Measurements from ENCODE around the gene CLDN7. TPM values are rescaled to one million over a fixed set of nuclear protein-coding genes. Genes with fewer than 3 reads are reported as not detected.

Gene CLDN7
- total and polyA plus RNA-seq, 2 donors from 2014 or later = 119 to 233 TPM

DNA sequence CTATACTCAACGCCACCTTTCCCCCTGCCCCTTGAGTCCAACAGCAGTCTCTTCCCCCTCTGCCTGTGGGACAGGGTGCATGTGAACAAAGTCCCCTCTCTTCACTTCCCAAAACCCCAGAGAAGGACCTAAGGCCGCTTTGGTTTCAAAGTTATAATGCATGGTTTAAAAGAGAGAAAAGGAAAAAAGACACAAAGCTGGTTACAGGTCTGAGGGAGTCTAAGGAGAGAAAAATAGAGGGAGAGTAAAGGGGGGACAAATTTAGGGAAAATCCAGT is 18.9 kb downstream of the CLDN7 start:
- no peak for FAIRE-seq
- H3K4me3 ChIP-seq (ENCODE audit: low read length in 3 of 3) = peak overlapping the region; percentile 71 to 99 (median 86)
- intact Hi-C loops (cut with DNase I) = no loop called here
- peaks cover 14 to 26% (median 22%) of the 10 kb centered on the region in 3 donors for H3K36me3 ChIP-seq (ENCODE audit: control insufficient read depth in 2 of 3, insufficient read depth in 3 of 3, low read length in 3 of 3)
- H3K9me3 ChIP-seq (ENCODE audit: control insufficient read depth in 2 of 3, insufficient read depth in 1 of 3, low read length in 3 of 3) = no peaks in the 10 kb centered on the region
- H3K27ac ChIP-seq (ENCODE audit: low read depth in 2 of 2, low read length in 2 of 2) = peak overlapping the region; percentile 97 to 99
- no peaks in the 10 kb centered on the region for H3K27me3 ChIP-seq (ENCODE audit: control insufficient read depth, insufficient read depth, low read length)
- peak overlapping the region; percentile 71 to 97 (median 89) for H3K9ac ChIP-seq (ENCODE audit: low read length in 3 of 3)
- TF ChIP-seq, protein P1, sequence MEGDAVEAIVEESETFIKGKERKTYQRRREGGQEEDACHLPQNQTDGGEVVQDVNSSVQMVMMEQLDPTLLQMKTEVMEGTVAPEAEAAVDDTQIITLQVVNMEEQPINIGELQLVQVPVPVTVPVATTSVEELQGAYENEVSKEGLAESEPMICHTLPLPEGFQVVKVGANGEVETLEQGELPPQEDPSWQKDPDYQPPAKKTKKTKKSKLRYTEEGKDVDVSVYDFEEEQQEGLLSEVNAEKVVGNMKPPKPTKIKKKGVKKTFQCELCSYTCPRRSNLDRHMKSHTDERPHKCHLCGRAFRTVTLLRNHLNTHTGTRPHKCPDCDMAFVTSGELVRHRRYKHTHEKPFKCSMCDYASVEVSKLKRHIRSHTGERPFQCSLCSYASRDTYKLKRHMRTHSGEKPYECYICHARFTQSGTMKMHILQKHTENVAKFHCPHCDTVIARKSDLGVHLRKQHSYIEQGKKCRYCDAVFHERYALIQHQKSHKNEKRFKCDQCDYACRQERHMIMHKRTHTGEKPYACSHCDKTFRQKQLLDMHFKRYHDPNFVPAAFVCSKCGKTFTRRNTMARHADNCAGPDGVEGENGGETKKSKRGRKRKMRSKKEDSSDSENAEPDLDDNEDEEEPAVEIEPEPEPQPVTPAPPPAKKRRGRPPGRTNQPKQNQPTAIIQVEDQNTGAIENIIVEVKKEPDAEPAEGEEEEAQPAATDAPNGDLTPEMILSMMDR (IDR thresholded peaks at IDR 0.05; ENCODE audit: borderline replicate concordance, extremely low read depth, insufficient read depth) = no peak
- H3K4me1 ChIP-seq (ENCODE audit: control insufficient read depth in 2 of 3, insufficient read depth in 2 of 3, low read depth in 1 of 3, low read length in 3 of 3) = peaks cover 7 to 23% (median 20%) of the 10 kb centered on the region in 3 donors
- DNase-seq = no peak

DNA sequence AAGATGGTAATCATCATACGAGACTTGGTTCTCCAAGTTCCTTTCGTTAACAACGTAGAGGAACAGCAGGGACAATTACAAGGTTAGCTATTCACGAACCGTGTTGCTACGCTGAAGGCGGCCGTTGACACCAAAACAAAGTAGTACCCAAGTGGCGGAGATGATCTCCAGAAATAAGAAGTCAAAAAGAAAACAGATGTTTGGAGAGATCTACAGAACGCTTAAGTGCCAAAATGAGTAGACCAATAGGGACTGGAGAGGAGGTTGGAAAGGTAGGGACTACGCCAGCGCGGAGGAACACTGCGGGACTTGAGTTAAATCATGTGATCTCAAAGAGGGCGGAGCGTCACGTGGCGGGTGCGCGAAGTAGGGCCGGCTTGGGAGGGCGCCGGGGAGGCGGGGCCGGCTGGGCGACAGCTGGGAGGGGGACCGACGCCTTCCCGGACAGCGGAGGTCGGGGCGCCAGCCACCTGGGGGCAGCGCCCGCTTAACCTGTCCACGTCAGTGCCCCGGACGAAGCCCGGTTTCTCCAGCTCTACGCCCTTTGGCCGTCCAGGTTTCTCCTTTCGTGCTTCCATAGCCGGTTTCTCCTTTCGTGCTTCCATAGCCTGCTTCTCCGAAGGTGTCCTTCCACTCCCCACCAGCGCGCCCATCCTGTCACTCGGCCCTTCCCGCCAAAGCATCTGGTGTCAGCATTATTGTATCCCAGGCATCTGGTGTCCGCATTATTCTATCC is 19.4 kb downstream of the CLDN7 start:
- Histone ChIP-seq H3K27ac (ENCODE audit: low read depth in 2 of 2, low read length in 2 of 2) (peak overlapping the region; percentile 97 to 99), H3K36me3 (ENCODE audit: control insufficient read depth in 2 of 3, insufficient read depth in 3 of 3, low read length in 3 of 3) (peaks cover 14 to 26% (median 22%) of the 10 kb centered on the region in 3 donors), H3K4me3 (ENCODE audit: low read length in 3 of 3) (peak overlapping the region; percentile 71 to 99 (median 86)), H3K9me3 (ENCODE audit: control insufficient read depth in 2 of 3, insufficient read depth in 1 of 3, low read length in 3 of 3) (no peaks in the 10 kb centered on the region), H3K9ac (ENCODE audit: low read length in 3 of 3) (peak overlapping the region; percentile 71 to 97 (median 89)), H3K4me1 (ENCODE audit: control insufficient read depth in 2 of 3, insufficient read depth in 2 of 3, low read depth in 1 of 3, low read length in 3 of 3) (peaks cover 7 to 23% (median 20%) of the 10 kb centered on the region in 3 donors), H3K27me3 (ENCODE audit: control insufficient read depth, insufficient read depth, low read length) (no peaks in the 10 kb centered on the region)
- intact Hi-C loops (cut with DNase I) = no loop called here
- TF ChIP-seq, protein P1 (IDR thresholded peaks at IDR 0.05; ENCODE audit: borderline replicate concordance, extremely low read depth, insufficient read depth) = no peak
- FAIRE-seq = no peak
- peak; percentile 96 to 99 (median 98) for DNase-seq

DNA sequence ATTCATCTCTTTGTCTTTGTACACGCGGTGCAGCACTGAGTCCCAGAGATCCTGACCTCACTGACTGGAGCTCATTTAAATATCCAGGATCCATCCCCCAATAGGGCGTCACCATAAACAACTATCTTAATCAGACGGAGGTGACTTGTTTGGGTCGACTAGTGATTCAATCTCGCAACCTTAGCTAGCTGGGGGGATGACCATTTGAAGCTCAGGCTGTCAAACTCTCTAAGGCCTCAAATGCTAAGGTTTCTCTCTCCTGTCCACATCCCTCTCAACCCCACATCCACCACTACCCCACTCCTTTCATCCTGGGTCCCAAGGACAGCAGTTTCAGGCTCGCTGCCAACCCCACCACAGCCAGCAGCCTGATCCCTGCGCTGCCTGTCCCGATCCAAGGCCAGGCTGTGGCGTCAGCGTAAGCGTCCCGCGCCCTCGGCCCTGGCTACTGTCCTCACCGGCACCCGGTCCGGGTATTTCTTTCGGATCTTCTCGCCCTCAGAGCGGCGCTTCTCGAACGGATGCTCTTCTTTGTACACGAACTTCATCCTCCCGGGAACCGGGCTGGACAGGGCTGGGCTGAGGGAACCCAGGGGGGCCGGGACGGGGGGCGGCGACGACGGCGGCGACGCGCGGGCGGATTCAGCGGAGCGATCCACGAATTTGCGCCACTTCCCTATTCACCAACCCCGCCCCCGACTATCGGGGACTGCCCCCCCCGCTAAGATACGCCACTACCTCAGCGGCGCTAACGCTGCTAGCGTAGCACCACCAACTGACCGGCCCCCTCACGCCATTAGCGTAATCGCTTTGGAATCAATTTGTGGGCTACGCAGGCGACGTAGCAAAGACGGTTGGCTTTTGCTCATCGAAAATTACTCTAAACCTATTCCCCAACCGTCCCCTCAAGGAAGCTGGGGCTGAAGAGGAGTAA is 20.2 kb downstream of the CLDN7 start, which contains the start of gene GABARAP:
Gene GABARAP (minus strand): TSS at position 667 of the 934 bp plus-strand sequence. CDS start 119 bp downstream, at position 548.
- intact Hi-C loops (cut with DNase I) = no loop called here
- Histone ChIP-seq H3K9me3 (ENCODE audit: control insufficient read depth in 2 of 3, insufficient read depth in 1 of 3, low read length in 3 of 3) (no peaks in the 10 kb centered on the region), H3K27ac (ENCODE audit: low read depth in 2 of 2, low read length in 2 of 2) (peak within 1 kb of the TSS; percentile 97 to 99), H3K9ac (ENCODE audit: low read length in 3 of 3) (peak within 1 kb of the TSS; percentile 89 to 100 (median 97)), H3K4me3 (ENCODE audit: low read length in 3 of 3) (peak within 1 kb of the TSS; percentile 86 to 99 (median 99)), H3K36me3 (ENCODE audit: control insufficient read depth in 2 of 3, insufficient read depth in 3 of 3, low read length in 3 of 3) (peaks cover 14 to 26% (median 22%) of the 10 kb centered on the region in 3 donors), H3K27me3 (ENCODE audit: control insufficient read depth, insufficient read depth, low read length) (no peaks in the 10 kb centered on the region), H3K4me1 (ENCODE audit: control insufficient read depth in 2 of 3, insufficient read depth in 2 of 3, low read depth in 1 of 3, low read length in 3 of 3) (peaks cover 10 to 26% (median 20%) of the 10 kb centered on the region in 3 donors)
- FAIRE-seq = no peak
- peak; percentile 96 to 98 (median 97) for DNase-seq
- TF ChIP-seq, protein P1 (IDR thresholded peaks at IDR 0.05; ENCODE audit: borderline replicate concordance, extremely low read depth, insufficient read depth) = no peak

All from kidney (tissue), 14 donors.